Endothelial cell (in vitro differentiated cells): Measurements from ENCODE around the gene SAT2. TPM values are rescaled to one million over a fixed set of nuclear protein-coding genes. Genes with fewer than 3 reads are reported as not detected.
A peak's percentile ranks its signal among the peaks of the same experiment; 100 is the strongest.

Experiments used
- DNase-seq: peaks from one replicate; pipeline ENCODE4 v3.0.0; 2021; ENCODE audit warnings: low spot score
- H3K27ac Mint-ChIP-seq: one replicate; pipeline ENCODE4 v1.8.0; 2021; ENCODE audit warnings: mixed read lengths, inconsistent platforms; ENCODE audit not compliant: unreplicated experiment
- H3K27me3 Mint-ChIP-seq: one replicate; pipeline ENCODE4 v1.8.0; 2021; ENCODE audit warnings: mild to moderate bottlenecking, moderate library complexity, mixed read lengths, inconsistent platforms; ENCODE audit not compliant: unreplicated experiment
- H3K36me3 Mint-ChIP-seq: one replicate; pipeline ENCODE4 v1.8.0; 2021; ENCODE audit warnings: mild to moderate bottlenecking, low read depth, mixed read lengths, inconsistent platforms; ENCODE audit not compliant: unreplicated experiment
- H3K4me1 Mint-ChIP-seq: one replicate; pipeline ENCODE4 v1.8.0; 2021; ENCODE audit warnings: mild to moderate bottlenecking, mixed read lengths, inconsistent platforms; ENCODE audit not compliant: unreplicated experiment
- H3K4me3 Mint-ChIP-seq: one replicate; pipeline ENCODE4 v1.8.0; 2021; ENCODE audit warnings: mild to moderate bottlenecking, mixed read lengths, inconsistent platforms; ENCODE audit not compliant: unreplicated experiment
- H3K9me3 Mint-ChIP-seq: one replicate; pipeline ENCODE4 v1.8.0; 2021; ENCODE audit warnings: mixed read lengths, inconsistent platforms; ENCODE audit not compliant: unreplicated experiment
- CTCF ChIP-seq: fragments of 200-600 bp; sonication (generic); IDR thresholded peaks from one replicate; pipeline ENCODE4 v1.5.0; 2021; ENCODE audit warnings: antibody characterized with exemption; ENCODE audit not compliant: unreplicated experiment
- total RNA-seq: library from RNA; stranded (reverse); fragmentation: NEBNext Ultra II Directional; extraction: Animal tissue kit (Norgen Biotek cat#: 25700); gene quantifications from one replicate; pipeline ENCODE4 v1.2.1, GENCODE V29; 2021; ENCODE audit not compliant: unreplicated experiment

Gene SAT2
- total RNA-seq, 1 donor from 2014 or later, result 100 TPM

- H3K9me3 Mint-ChIP-seq, result no peaks in the 10 kb centered on the region
- H3K27me3 Mint-ChIP-seq, result peaks cover 7% of the 10 kb centered on the region
- peaks cover 34% of the 10 kb centered on the region for H3K36me3 Mint-ChIP-seq
- no peak overlapping the region for H3K4me3 Mint-ChIP-seq
- peak; percentile 82 for DNase-seq
- peaks cover 6% of the 10 kb centered on the region for H3K4me1 Mint-ChIP-seq
- peak; percentile 80 for TF ChIP-seq CTCF
- no peak overlapping the region for H3K27ac Mint-ChIP-seq
These were observed 38.3 kb downstream of the SAT2 start for GRCh38 chr17:7589204-7589868.

- no peak for DNase-seq
- H3K27me3 Mint-ChIP-seq, result peaks cover 13% of the 10 kb centered on the region
These were observed 38.9 kb downstream of the SAT2 start for GRCh38 chr17:7588553-7589203.

GRCh38 chr17:7587420-7588151 is 40.0 kb downstream of the SAT2 start:
- Mint-ChIP-seq H3K27me3 (peaks cover 16% of the 10 kb centered on the region), H3K9me3 (no peaks in the 10 kb centered on the region), H3K4me3 (peak overlapping the region; percentile 37), H3K27ac (no peak overlapping the region), H3K36me3 (peaks cover 29% of the 10 kb centered on the region), H3K4me1 (peaks cover 16% of the 10 kb centered on the region)
- DNase-seq, result no peak
- TF ChIP-seq CTCF, result no peak

More at GRCh38 chr17:7588553-7589203, 38.9 kb downstream of the SAT2 start:
- Mint-ChIP-seq H3K27ac (no peak overlapping the region), H3K9me3 (no peaks in the 10 kb centered on the region), H3K36me3 (peaks cover 34% of the 10 kb centered on the region), H3K4me1 (peaks cover 11% of the 10 kb centered on the region), H3K4me3 (no peak overlapping the region)
- no peak for TF ChIP-seq CTCF

- H3K27ac Mint-ChIP-seq, result no peak overlapping the region
- peaks cover 21% of the 10 kb centered on the region for H3K4me1 Mint-ChIP-seq
These were observed 40.8 kb downstream of the SAT2 start for GRCh38 chr17:7586673-7587419.

More at GRCh38 chr17:7586673-7587419, 40.8 kb downstream of the SAT2 start:
- no peak for TF ChIP-seq CTCF
- no peak for DNase-seq
- H3K9me3 Mint-ChIP-seq, result no peaks in the 10 kb centered on the region
- H3K36me3 Mint-ChIP-seq, result peaks cover 24% of the 10 kb centered on the region
- peaks cover 14% of the 10 kb centered on the region for H3K27me3 Mint-ChIP-seq
- H3K4me3 Mint-ChIP-seq, result peak overlapping the region; percentile 37
